Fibroblast of villous mesenchyme (primary cell): ENCODE measurements around the gene N4BP3. TPM values are rescaled to one million over a fixed set of nuclear protein-coding genes. Genes with fewer than 3 reads are reported as not detected.
A peak's percentile ranks its signal among the peaks of the same experiment; 100 is the strongest.
"Not testable (repeated sequence)": the region's sequence is repeated elsewhere in the genome, so short reads cannot be mapped to it uniquely, and the experiment has no call there.

Source experiments
- DNase-seq: peaks from one replicate; pipeline ENCODE4 v3.0.0-alpha.2; 2010; ENCODE audit warnings: low read depth
- H3K4me3 ChIP-seq: 2 replicates; pipeline ENCODE4 v1.5.1; 2011; ENCODE audit warnings: low read depth, mild to moderate bottlenecking, low read length
- CTCF ChIP-seq: IDR thresholded peaks from 2 replicates; pipeline ENCODE4 v1.5.1; 2012; ENCODE audit warnings: low read depth, mild to moderate bottlenecking, low read length; ENCODE audit not compliant: insufficient read depth
- total RNA-seq: library from RNA; depleted of rRNA; stranded (reverse); fragments of >200 nt; gene quantifications from 2 replicates; pipeline ENCODE4 v1.2.3, GENCODE V29; 2012

The N4BP3 gene
- total RNA-seq, 1 donor, result 0.43 TPM

- H3K4me3 ChIP-seq, result no peak overlapping the region
- DNase-seq, result no peak
- TF ChIP-seq CTCF, result no peak
These were observed 12.0 kb downstream of the N4BP3 start for GRCh38 chr5:178125253-178125906.

- TF ChIP-seq CTCF, result no peak
- H3K4me3 ChIP-seq, result no peak overlapping the region
- DNase-seq, result no peak
These were observed 13.2 kb downstream of the N4BP3 start for GRCh38 chr5:178126556-178126955.

GRCh38 chr5:178127300-178128009 lies 14.1 kb downstream of the N4BP3 start:
- not testable (repeated sequence) for H3K4me3 ChIP-seq, DNase-seq

GRCh38 chr5:178129296-178129695 lies 16.0 kb downstream of the N4BP3 start:
- H3K4me3 ChIP-seq, result no peak overlapping the region
- DNase-seq, result no peak
- no peak for TF ChIP-seq CTCF

- DNase-seq, result peak; percentile 55
- peak overlapping the region; percentile 87 for H3K4me3 ChIP-seq
These were observed 16.9 kb downstream of the N4BP3 start for GRCh38 chr5:178130234-178130575.

GRCh38 chr5:178130576-178131445 lies 17.5 kb downstream of the N4BP3 start, which contains the start of gene RMND5B:
Gene RMND5B (plus strand): TSS chr5:178131014. CDS start chr5:178138120, 7,106 bp downstream.
- peak within 1 kb of the TSS; percentile 87 for H3K4me3 ChIP-seq
- peak; percentile 81 for DNase-seq
- no peak for TF ChIP-seq CTCF

GRCh38 chr5:178131446-178131996 lies 18.2 kb downstream of the N4BP3 start:
- TF ChIP-seq CTCF, result no peak
- H3K4me3 ChIP-seq, result peak overlapping the region; percentile 87
- no peak for DNase-seq
